ENCODE results near the gene INHA.

- TF ChIP-seq, protein P1, sequence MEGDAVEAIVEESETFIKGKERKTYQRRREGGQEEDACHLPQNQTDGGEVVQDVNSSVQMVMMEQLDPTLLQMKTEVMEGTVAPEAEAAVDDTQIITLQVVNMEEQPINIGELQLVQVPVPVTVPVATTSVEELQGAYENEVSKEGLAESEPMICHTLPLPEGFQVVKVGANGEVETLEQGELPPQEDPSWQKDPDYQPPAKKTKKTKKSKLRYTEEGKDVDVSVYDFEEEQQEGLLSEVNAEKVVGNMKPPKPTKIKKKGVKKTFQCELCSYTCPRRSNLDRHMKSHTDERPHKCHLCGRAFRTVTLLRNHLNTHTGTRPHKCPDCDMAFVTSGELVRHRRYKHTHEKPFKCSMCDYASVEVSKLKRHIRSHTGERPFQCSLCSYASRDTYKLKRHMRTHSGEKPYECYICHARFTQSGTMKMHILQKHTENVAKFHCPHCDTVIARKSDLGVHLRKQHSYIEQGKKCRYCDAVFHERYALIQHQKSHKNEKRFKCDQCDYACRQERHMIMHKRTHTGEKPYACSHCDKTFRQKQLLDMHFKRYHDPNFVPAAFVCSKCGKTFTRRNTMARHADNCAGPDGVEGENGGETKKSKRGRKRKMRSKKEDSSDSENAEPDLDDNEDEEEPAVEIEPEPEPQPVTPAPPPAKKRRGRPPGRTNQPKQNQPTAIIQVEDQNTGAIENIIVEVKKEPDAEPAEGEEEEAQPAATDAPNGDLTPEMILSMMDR (IDR thresholded peaks at IDR 0.05) = no peak
- TF ChIP-seq POLR2A (IDR thresholded peaks at IDR 0.05) = no peak
Observed at GRCh38 chr2:219619235-219619634, 47.1 kb downstream of the INHA start.

All from lower leg skin (tissue), 3 donors.